ENCODE data around the gene FBXO45. TPM values are rescaled to one million over a fixed set of nuclear protein-coding genes. Genes with fewer than 3 reads are reported as not detected.

The FBXO45 gene
- total RNA-seq, 1 experiment from 2014 or later: 16.0 TPM

DNA sequence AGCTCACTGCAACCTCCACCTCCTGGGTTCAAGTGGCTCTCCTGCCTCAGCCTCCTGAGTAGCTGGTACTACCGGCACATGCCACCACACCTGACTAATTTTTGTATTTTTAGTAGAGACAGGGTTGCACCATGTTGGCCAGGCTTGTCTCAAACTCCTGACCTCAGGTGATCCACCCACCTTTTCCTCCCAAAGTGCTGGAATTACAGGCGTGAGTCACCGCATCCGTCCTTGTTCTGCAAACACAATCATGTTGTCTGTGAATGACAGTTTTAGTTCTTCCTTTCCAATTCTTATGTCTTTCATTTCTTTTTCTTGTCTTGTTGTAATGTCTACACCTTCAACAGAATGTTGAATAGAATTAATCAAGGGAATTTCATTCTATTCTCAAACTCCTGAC, 37.0 kb upstream of the FBXO45 start:
- no peaks in the 10 kb centered on the region for H3K36me3 Mint-ChIP-seq (ENCODE audit: insufficient read depth, unreplicated experiment)
- TF ChIP-seq, protein P1, sequence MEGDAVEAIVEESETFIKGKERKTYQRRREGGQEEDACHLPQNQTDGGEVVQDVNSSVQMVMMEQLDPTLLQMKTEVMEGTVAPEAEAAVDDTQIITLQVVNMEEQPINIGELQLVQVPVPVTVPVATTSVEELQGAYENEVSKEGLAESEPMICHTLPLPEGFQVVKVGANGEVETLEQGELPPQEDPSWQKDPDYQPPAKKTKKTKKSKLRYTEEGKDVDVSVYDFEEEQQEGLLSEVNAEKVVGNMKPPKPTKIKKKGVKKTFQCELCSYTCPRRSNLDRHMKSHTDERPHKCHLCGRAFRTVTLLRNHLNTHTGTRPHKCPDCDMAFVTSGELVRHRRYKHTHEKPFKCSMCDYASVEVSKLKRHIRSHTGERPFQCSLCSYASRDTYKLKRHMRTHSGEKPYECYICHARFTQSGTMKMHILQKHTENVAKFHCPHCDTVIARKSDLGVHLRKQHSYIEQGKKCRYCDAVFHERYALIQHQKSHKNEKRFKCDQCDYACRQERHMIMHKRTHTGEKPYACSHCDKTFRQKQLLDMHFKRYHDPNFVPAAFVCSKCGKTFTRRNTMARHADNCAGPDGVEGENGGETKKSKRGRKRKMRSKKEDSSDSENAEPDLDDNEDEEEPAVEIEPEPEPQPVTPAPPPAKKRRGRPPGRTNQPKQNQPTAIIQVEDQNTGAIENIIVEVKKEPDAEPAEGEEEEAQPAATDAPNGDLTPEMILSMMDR (IDR thresholded peaks at IDR 0.05; ENCODE audit: unreplicated experiment): no peak

DNA sequence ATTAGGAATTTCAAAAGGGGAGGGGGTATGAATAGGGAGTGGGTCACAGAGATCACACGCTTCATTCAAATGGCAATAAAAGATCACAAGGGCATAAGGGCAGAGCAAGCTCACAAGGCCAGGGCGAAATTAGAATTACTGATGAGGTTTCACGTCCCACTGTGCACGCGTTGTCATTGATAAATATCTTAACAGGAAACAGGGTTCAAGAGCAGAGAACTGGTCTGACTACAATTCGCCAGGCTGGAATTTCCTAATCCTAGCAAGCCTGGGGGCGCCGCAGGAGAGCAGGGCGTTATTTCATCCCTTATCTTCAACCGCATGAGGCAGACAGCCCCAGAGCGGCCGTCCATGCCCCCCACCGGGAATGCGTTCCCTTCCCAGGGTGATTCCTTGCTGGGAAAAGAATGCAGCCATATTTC, 35.2 kb upstream of the FBXO45 start:
- Mint-ChIP-seq H3K4me1 (ENCODE audit: insufficient read depth, unreplicated experiment) (peaks cover 12% of the 10 kb centered on the region), H3K27ac (ENCODE audit: low read depth, unreplicated experiment) (no peak overlapping the region), H3K27me3 (ENCODE audit: insufficient read depth, unreplicated experiment) (no peaks in the 10 kb centered on the region), H3K36me3 (ENCODE audit: insufficient read depth, unreplicated experiment) (no peaks in the 10 kb centered on the region), H3K9me3 (ENCODE audit: unreplicated experiment) (peaks cover 8% of the 10 kb centered on the region), H3K4me3 (ENCODE audit: unreplicated experiment) (no peak overlapping the region)
- no TSS peak for BruUV-seq (replicated peaks)
- TF ChIP-seq, protein P1 (IDR thresholded peaks at IDR 0.05; ENCODE audit: unreplicated experiment): no peak
- CTCF ChIA-PET: no interaction called here
- DNase-seq (ENCODE audit: unreplicated experiment): no peak
- intact Hi-C loops (cut with micrococcal nuclease): loop anchor here (10.0 kb wide), 1 partner anchor 152 kb away; no protein-coding TSS in a partner anchor
- POLR2A ChIA-PET: no interaction called here

More for the DNA sequence above, 37.0 kb upstream of the FBXO45 start:
- Mint-ChIP-seq H3K4me1 (ENCODE audit: insufficient read depth, unreplicated experiment) (peaks cover 7% of the 10 kb centered on the region), H3K27ac (ENCODE audit: low read depth, unreplicated experiment) (no peak overlapping the region), H3K9me3 (ENCODE audit: unreplicated experiment) (peaks cover 8% of the 10 kb centered on the region), H3K4me3 (ENCODE audit: unreplicated experiment) (no peak overlapping the region), H3K27me3 (ENCODE audit: insufficient read depth, unreplicated experiment) (no peaks in the 10 kb centered on the region)
- ChIA-PET CTCF (interaction anchor here (0.5 to 1.1 kb wide), 3 partner anchors 9 to 78 kb away, joined by 3 read pairs; no protein-coding TSS in a partner anchor), POLR2A (interaction anchor here (0.6 to 1.0 kb wide), 2 partner anchors 38 to 193 kb away, joined by 3 to 4 read pairs; no protein-coding TSS in a partner anchor)
- intact Hi-C loops (cut with micrococcal nuclease): loop anchor here (10.0 kb wide), 1 partner anchor 153 kb away; no protein-coding TSS in a partner anchor
- peak; percentile 30 for DNase-seq (ENCODE audit: unreplicated experiment)
- BruUV-seq (replicated peaks): no TSS peak

DNA sequence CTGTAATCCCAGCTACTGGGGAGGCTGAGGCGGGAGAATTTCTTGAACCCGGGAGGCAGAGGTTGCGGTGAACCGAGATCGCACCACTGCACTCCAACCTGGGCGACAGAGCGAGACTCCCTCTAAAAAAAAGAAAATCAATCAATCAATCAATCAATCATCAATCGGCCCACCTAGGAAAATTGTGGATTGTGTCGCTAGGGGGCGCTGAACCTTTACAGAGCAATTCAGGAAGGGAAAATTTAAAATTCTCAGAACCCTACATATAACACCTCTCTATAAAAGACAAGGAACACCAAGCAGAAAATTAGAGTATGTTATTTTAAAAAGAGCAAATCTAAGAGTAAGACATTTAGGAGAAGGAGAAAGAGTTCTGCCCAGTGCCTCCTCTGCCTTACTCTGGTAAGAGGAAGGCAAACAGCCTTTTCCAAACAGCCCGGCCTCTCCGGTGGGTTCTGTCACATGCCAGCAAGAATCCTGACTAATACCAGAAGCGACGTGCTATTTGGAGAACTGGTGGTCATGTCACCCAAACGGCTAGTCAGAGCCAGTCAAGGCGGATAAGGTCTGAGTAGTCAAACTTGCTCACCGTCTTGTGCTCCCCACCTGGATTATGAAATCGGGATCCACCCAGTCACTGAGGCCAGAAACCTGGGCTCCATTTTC, 31.0 kb upstream of the FBXO45 start:
- TF ChIP-seq, protein P1 (IDR thresholded peaks at IDR 0.05; ENCODE audit: unreplicated experiment): peak; percentile 73
- Mint-ChIP-seq H3K9me3 (ENCODE audit: unreplicated experiment) (no peaks in the 10 kb centered on the region), H3K4me3 (ENCODE audit: unreplicated experiment) (no peak overlapping the region), H3K27me3 (ENCODE audit: insufficient read depth, unreplicated experiment) (no peaks in the 10 kb centered on the region), H3K27ac (ENCODE audit: low read depth, unreplicated experiment) (peak overlapping the region; percentile 14), H3K4me1 (ENCODE audit: insufficient read depth, unreplicated experiment) (peaks cover 13% of the 10 kb centered on the region), H3K36me3 (ENCODE audit: insufficient read depth, unreplicated experiment) (no peaks in the 10 kb centered on the region)
- BruUV-seq (replicated peaks): no TSS peak
- intact Hi-C loops (cut with micrococcal nuclease): loop anchor here (10.0 kb wide), 1 partner anchor 147 kb away; no protein-coding TSS in a partner anchor
- POLR2A ChIA-PET: interaction anchor here (0.6 to 3.1 kb wide), 2 partner anchors 31 to 105 kb away, joined by 3 to 15 read pairs; partner anchors contain the start of genes FBXO45, UBXN7 and WDR53
- DNase-seq (ENCODE audit: unreplicated experiment): peak; percentile 45
- CTCF ChIA-PET: interaction anchor here (0.6 to 3.1 kb wide), 10 partner anchors 12 to 1208 kb away, joined by 3 to 8 read pairs (median 4); no protein-coding TSS in a partner anchor

DNA sequence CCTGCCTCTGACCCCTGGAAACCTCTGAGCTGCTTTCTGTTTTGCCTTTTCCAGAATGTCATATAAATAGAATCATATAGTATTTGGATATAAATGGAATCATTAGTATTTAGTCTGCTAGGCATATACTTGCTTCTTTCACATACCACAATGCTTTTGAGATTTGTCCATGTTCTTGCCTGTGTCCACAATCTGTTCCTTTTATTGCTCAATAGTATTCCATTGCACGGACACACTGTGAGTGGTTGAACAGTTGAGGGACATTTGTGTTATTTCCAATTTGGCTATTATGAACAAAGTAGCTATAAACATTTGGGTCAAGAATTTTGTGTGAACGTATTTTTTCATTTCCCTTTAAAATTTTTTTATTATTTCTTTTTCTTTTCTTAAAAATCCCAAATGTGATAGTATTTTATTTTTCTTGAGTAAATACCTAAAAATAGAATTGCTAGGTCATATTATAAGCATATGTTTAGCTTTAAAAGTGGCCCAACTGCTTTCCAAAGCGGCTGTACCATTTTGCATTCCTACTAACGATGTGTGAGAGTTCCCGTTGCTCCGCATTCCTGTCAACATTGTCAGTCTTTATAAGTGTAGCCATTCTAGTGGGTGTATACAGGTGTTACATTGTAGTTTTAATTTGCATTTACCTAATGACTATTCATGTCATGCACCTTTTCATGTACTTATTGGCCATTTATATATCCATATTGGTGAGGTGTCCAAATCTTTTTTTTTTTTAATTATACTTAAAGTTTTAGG, 26.6 kb upstream of the FBXO45 start:
- POLR2A ChIA-PET: interaction anchor here (1.1 to 1.2 kb wide), 2 partner anchors 27 to 325 kb away, joined by 4 to 7 read pairs; partner anchors contain the start of genes FBXO45 and WDR53
- Mint-ChIP-seq H3K9me3 (ENCODE audit: unreplicated experiment) (no peaks in the 10 kb centered on the region), H3K36me3 (ENCODE audit: insufficient read depth, unreplicated experiment) (no peaks in the 10 kb centered on the region), H3K4me3 (ENCODE audit: unreplicated experiment) (no peak overlapping the region), H3K4me1 (ENCODE audit: insufficient read depth, unreplicated experiment) (peaks cover 13% of the 10 kb centered on the region), H3K27me3 (ENCODE audit: insufficient read depth, unreplicated experiment) (no peaks in the 10 kb centered on the region), H3K27ac (ENCODE audit: low read depth, unreplicated experiment) (no peak overlapping the region)
- TF ChIP-seq, protein P1 (IDR thresholded peaks at IDR 0.05; ENCODE audit: unreplicated experiment): no peak
- BruUV-seq (replicated peaks): no TSS peak
- no peak for DNase-seq (ENCODE audit: unreplicated experiment)
- intact Hi-C loops (cut with micrococcal nuclease): no loop called here
- CTCF ChIA-PET: interaction anchor here (0.6 to 1.2 kb wide), 5 partner anchors 13 to 769 kb away, joined by 3 to 6 read pairs (median 4); no protein-coding TSS in a partner anchor
